Measurements from ENCODE around the gene OR6B3.
A peak's percentile ranks its signal among the peaks of the same experiment; 100 is the strongest.

Gene OR6B3

GRCh38 chr2:240053173-240054155 is at the start of gene OR6B3:
Gene OR6B3 (minus strand): TSS chr2:240053521.
- no peak for DNase-seq (ENCODE audit: low spot score)

- DNase-seq (ENCODE audit: low spot score): no peak
Measured at GRCh38 chr2:240098349-240098748, 45.0 kb upstream of the OR6B3 start.

GRCh38 chr2:240095556-240096523 is 42.5 kb upstream of the OR6B3 start:
- DNase-seq (ENCODE audit: low spot score): no peak

- DNase-seq (ENCODE audit: low spot score): no peak
Measured at GRCh38 chr2:240089306-240089705, 36.0 kb upstream of the OR6B3 start.

- DNase-seq (ENCODE audit: low spot score): no peak
Measured at GRCh38 chr2:240086563-240086962, 33.2 kb upstream of the OR6B3 start.

GRCh38 chr2:240078631-240079030 is 25.3 kb upstream of the OR6B3 start:
- no peak for DNase-seq (ENCODE audit: low spot score)

GRCh38 chr2:240077442-240077841 is 24.1 kb upstream of the OR6B3 start:
- no peak for DNase-seq (ENCODE audit: low spot score)

- no peak for DNase-seq (ENCODE audit: low spot score)
Measured at GRCh38 chr2:240074545-240074944, 21.2 kb upstream of the OR6B3 start.

- DNase-seq (ENCODE audit: low spot score): no peak
Measured at GRCh38 chr2:240070907-240071306, 17.6 kb upstream of the OR6B3 start.

GRCh38 chr2:240069829-240070228 is 16.5 kb upstream of the OR6B3 start:
- no peak for DNase-seq (ENCODE audit: low spot score)

GRCh38 chr2:240068193-240068592 is 14.9 kb upstream of the OR6B3 start:
- no peak for DNase-seq (ENCODE audit: low spot score)

- DNase-seq (ENCODE audit: low spot score): no peak
Measured at GRCh38 chr2:240066489-240066888, 13.2 kb upstream of the OR6B3 start.

- no peak for DNase-seq (ENCODE audit: low spot score)
Measured at GRCh38 chr2:240064898-240065297, 11.6 kb upstream of the OR6B3 start.

- DNase-seq (ENCODE audit: low spot score): peak; percentile 58
Measured at GRCh38 chr2:240060977-240061591, 7.8 kb upstream of the OR6B3 start.

GRCh38 chr2:240056678-240057077 is 3.4 kb upstream of the OR6B3 start:
- DNase-seq (ENCODE audit: low spot score): no peak

- no peak for DNase-seq (ENCODE audit: low spot score)
Measured at GRCh38 chr2:240055177-240055917, 2.0 kb upstream of the OR6B3 start.

- DNase-seq (ENCODE audit: low spot score): no peak
Measured at GRCh38 chr2:240052524-240052923, 797 bp downstream of the OR6B3 start.

GRCh38 chr2:240051697-240052096 is 1.6 kb downstream of the OR6B3 start:
- DNase-seq (ENCODE audit: low spot score): no peak

GRCh38 chr2:240050278-240050677 is 3.0 kb downstream of the OR6B3 start:
- no peak for DNase-seq (ENCODE audit: low spot score)

GRCh38 chr2:240048237-240048636 is 5.1 kb downstream of the OR6B3 start:
- DNase-seq (ENCODE audit: low spot score): no peak

- no peak for DNase-seq (ENCODE audit: low spot score)
Measured at GRCh38 chr2:240045098-240045497, 8.2 kb downstream of the OR6B3 start.
